K562 (cell line): Measurements from ENCODE around the gene OR7A10. TPM values are rescaled to one million over a fixed set of nuclear protein-coding genes. Genes with fewer than 3 reads are reported as not detected.

Experiments
- ATAC-seq: fragments of 200-7000 bp; cut with Tn5 transposase; 3 replicates; pipeline ENCODE4 v1.9.1; 2020; ENCODE audit warnings: moderate library complexity
- BruUV-seq: library from RNA; stranded (reverse); fragments of 400-500 nt; replicated peaks from 2 replicates; lab custom pipeline; 2021; lab: Mats Ljungman, UMichigan
- CTCF ChIA-PET: fragments of 300-600 bp; formaldehyde crosslinking; extraction: SDS; loops from one replicate; lab custom pipeline; 2021; ENCODE audit warnings: low intra/inter-chr PET ratio; lab: Yijun Ruan, JAX
- POLR2A ChIA-PET: fragments of 300-600, 350-650 bp; sonication (Branson Sonifier 250); formaldehyde crosslinking; extraction: SDS; loops from one replicate; lab custom pipeline; 2021; ENCODE audit warnings: antibody characterized with exemption, inconsistent platforms; lab: Yijun Ruan, JAX
- DNase-seq, 4 experiments: peaks; one replicate each; pipeline versions ENCODE4 v3.0.0 to v3.0.0-alpha.2; 2011 to 2018; ENCODE audit warnings: low spot score in 3 of 4, mixed read lengths in 3 of 4; ENCODE audit errors: extremely low read depth in 1 of 4
- FAIRE-seq: peaks from 2 replicates; lab custom pipeline; 2011; peaks lifted over from hg19 to GRCh38; lab: Jason Lieb, UNC
- H2AFZ ChIP-seq: 2 replicates; pipeline ENCODE4 v1.6.0; 2011; ENCODE audit warnings: low read depth, low read length, control low read depth, inconsistent platforms
- H3K27ac ChIP-seq: fragments of 200-600 bp; 3 replicates; pipeline ENCODE4 v1.8.0; 2011; ENCODE audit warnings: low read depth, mild to moderate bottlenecking, control low read depth, inconsistent platforms, low read length, moderate library complexity, mixed read lengths; ENCODE audit errors: extremely low read depth
- H3K27me3 ChIP-seq, 2 experiments: fragments of 300-600 bp in 1 of 2; 2 replicates in 1 of 2; 3 replicates in 1 of 2; pipeline versions ENCODE4 v1.6.0 to v1.8.0; 2011; ENCODE audit warnings: inconsistent platforms in 2 of 2, low read length in 2 of 2, mild to moderate bottlenecking in 1 of 2, mixed read lengths in 1 of 2, moderate library complexity in 1 of 2; ENCODE audit not compliant: control insufficient read depth in 2 of 2, insufficient read depth in 2 of 2
- H3K36me3 ChIP-seq: fragments of 300-600 bp; 3 replicates; pipeline ENCODE4 v1.8.0; 2011; ENCODE audit warnings: mild to moderate bottlenecking, low read length, inconsistent platforms; ENCODE audit not compliant: control insufficient read depth, insufficient read depth
- H3K4me1 ChIP-seq, 2 experiments: fragments of 200-600 bp in 1 of 2; replicated peaks in 1 of 2; 2 replicates in 1 of 2; 3 replicates in 1 of 2; pipeline versions ENCODE4 v1.5.1 to v1.8.0; 2011; ENCODE audit warnings: inconsistent platforms in 2 of 2, low read length in 2 of 2, mild to moderate bottlenecking in 1 of 2, mixed read lengths in 1 of 2, moderate library complexity in 1 of 2; ENCODE audit not compliant: control insufficient read depth in 2 of 2, insufficient read depth in 2 of 2
- H3K4me2 ChIP-seq: 2 replicates; pipeline ENCODE4 v1.6.1; 2011; ENCODE audit warnings: low read length, control low read depth, inconsistent platforms, mixed read lengths; ENCODE audit not compliant: insufficient read depth
- H3K4me3 ChIP-seq: fragments of 200-600 bp; sonication (generic), shearing (Covaris generic); 2 replicates; pipeline ENCODE4 v1.5.1; 2016; ENCODE audit warnings: control low read depth, inconsistent platforms
- H3K79me2 ChIP-seq: fragments of 200-600 bp; 3 replicates; pipeline ENCODE4 v1.8.0; 2011; ENCODE audit warnings: low read length, inconsistent platforms; ENCODE audit not compliant: control insufficient read depth, insufficient read depth
- H3K9ac ChIP-seq, 2 experiments: 2 replicates each; pipeline versions ENCODE4 v1.6.0 to v1.6.1; 2011; ENCODE audit warnings: low read depth in 2 of 2, low read length in 2 of 2, control low read depth in 1 of 2, inconsistent platforms in 1 of 2, mild to moderate bottlenecking in 1 of 2, mixed read lengths in 1 of 2; ENCODE audit not compliant: insufficient read depth in 1 of 2
- H3K9me1 ChIP-seq: one replicate; pipeline ENCODE4 v1.6.0; 2011; ENCODE audit warnings: inconsistent platforms, mild to moderate bottlenecking, low read length, moderate library complexity; ENCODE audit not compliant: control insufficient read depth, insufficient read depth
- H3K9me3 ChIP-seq: replicated peaks from 2 replicates; pipeline ENCODE4 v1.5.1; 2011; ENCODE audit warnings: low read depth, low read length, inconsistent platforms; ENCODE audit not compliant: control insufficient read depth, insufficient read depth
- H4K20me1 ChIP-seq: replicated peaks from 2 replicates; pipeline ENCODE4 v1.6.1; 2011; ENCODE audit warnings: low read length, inconsistent platforms, mixed read lengths; ENCODE audit not compliant: control insufficient read depth, insufficient read depth
- BHLHE40 ChIP-seq: IDR thresholded peaks from 2 replicates; pipeline ENCODE4 v1.6.1; 2011; ENCODE audit warnings: low read length, improper control_type of control experiment
- MTA3 ChIP-seq: fragments of 450-650 bp; formaldehyde crosslinking; IDR thresholded peaks from 2 replicates; pipeline ENCODE4 v1.6.1; 2017; ENCODE audit warnings: mild to moderate bottlenecking, borderline replicate concordance
- NR2F6 ChIP-seq: fragments of 450-650 bp; formaldehyde crosslinking; IDR thresholded peaks from 2 replicates; pipeline ENCODE4 v1.4.0; 2020; ENCODE audit warnings: mild to moderate bottlenecking
- TBL1XR1 ChIP-seq, 2 experiments: IDR thresholded peaks; 2 replicates each; pipeline ENCODE4 v1.6.1; 2012; ENCODE audit warnings: improper control_type of control experiment in 2 of 2, low read length in 2 of 2, mild to moderate bottlenecking in 1 of 2
- WGBS: fragments of 100-300 bp; shearing (Covaris generic); methylation state at CpG from one replicate; pipeline ENCODE4 v1.1.6; 2016; ENCODE audit warnings: low coverage, mixed read lengths; ENCODE audit not compliant: insufficient coverage; ENCODE audit errors: missing lambda C conversion rate; 5-methylcytosine and 5-hydroxymethylcytosine counted together
- in situ Hi-C: fragments of 300-500 bp; cut with MboI; formaldehyde crosslinking; loops from 4 replicates; pipeline ENCODE4 v1.15.0; 2018; ENCODE audit warnings: inconsistent platforms, mixed read lengths
- intact Hi-C: fragments of 100-400 bp; cut with micrococcal nuclease; formaldehyde crosslinking; loops from 2 replicates; pipeline ENCODE4 v1.14.2; 2022
- polyA plus RNA-seq, 8 experiments: library from polyadenylated mRNA; depleted of rRNA in 4 of 8; stranded (reverse) in 5 of 8; unstranded in 3 of 8; fragments of >200 nt; fragmentation: Nextera tagmentation in 2 of 8; fragmentation: Illumina TruSeq in 1 of 8; extraction: Ambion mirVana in 2 of 8; extraction: Trizol in 1 of 8; gene quantifications; 2 replicates each; pipeline versions ENCODE4 v1.2.1 to v1.2.3, GENCODE V29; 2011 to 2014; ENCODE audit warnings: inconsistent platforms in 1 of 8, missing spikeins in 1 of 8
- total RNA-seq, 7 experiments: library from RNA; depleted of rRNA in 6 of 7; stranded (reverse); fragments of >200 nt in 6 of 7; fragmentation: Illumina TruSeq in 2 of 7; extraction: Trizol in 2 of 7; gene quantifications; 2 replicates each; pipeline versions ENCODE4 v1.2.1 to v1.2.3, GENCODE V29; 2011 to 2021; ENCODE audit warnings: low replicate concordance in 1 of 7
- TF ChIP-seq, protein P1 (sequence below): sonication (generic); formaldehyde crosslinking; IDR thresholded peaks from 2 replicates; pipeline ENCODE4 v1.8.0; 2023; ENCODE audit warnings: mild to moderate bottlenecking, missing genetic modification reagents
- TF ChIP-seq, protein P2 (sequence below): fragments of 200-800 bp; sonication (Bioruptor generic); IDR thresholded peaks from 2 replicates; pipeline ENCODE4 v1.6.1; 2016; ENCODE audit warnings: missing genetic modification characterization, missing compliant biosample characterization
- TF ChIP-seq, protein P3 (sequence below): fragments of 250-450 bp; sonication (Bioruptor Pico); IDR thresholded peaks from 2 replicates; pipeline ENCODE4 v1.4.0; 2020

Gene OR7A10
- total and polyA plus RNA-seq, 9 of the 15 experiments (the other 6 are each of a cell fraction or from before 2014, with no cell fraction given) = not detected

DNA sequence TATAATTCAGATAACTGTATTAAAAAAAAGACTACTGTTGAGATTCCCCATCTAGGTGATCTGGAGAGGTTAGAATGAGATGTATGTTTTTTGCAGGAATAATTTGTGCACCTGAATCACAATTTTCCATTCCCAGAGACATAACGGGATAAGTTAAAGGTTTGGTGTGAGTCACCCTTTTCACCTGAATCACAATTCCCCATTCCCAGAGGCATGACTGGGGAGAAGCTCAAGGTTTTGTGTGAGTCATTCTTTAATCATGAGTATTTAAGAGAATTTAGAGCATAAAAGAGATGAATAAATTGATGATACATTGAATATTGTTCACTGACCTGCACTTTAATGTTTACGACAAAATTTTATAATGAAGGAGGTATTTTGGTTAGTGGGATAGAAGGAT, 22.7 kb downstream of the OR7A10 start:
- BruUV-seq = no TSS peak
- ChIA-PET CTCF (no interaction called here), POLR2A (interaction anchor here (0.6 kb wide), 1 partner anchor 9 kb away, joined by 3 read pairs; the partner anchor contains the start of genes OR7A5 and OR7C1)
- FAIRE-seq (no peak), DNase-seq (no peak), ATAC-seq (no peak)
- Histone ChIP-seq H3K27me3 (peaks cover 5 to 10% of the 10 kb centered on the region in 2 experiments; a peak in 2 of 5 replicates), H3K9me1 (no peaks in the 10 kb centered on the region), H3K4me3 (no peak overlapping the region), H2AFZ (no peak overlapping the region), H3K9ac (no peak overlapping the region), H3K4me1 (peaks cover 0 to 3% of the 10 kb centered on the region in 2 experiments; a peak in 3 of 5 replicates), H4K20me1 (no peaks in the 10 kb centered on the region), H3K79me2 (no peaks in the 10 kb centered on the region), H3K9me3 (0 out of 2 replicates have a peak, but pooled peaks cover 2% of the 10 kb centered on the region), H3K27ac (no peak overlapping the region), H3K4me2 (no peak overlapping the region), H3K36me3 (no peaks in the 10 kb centered on the region)
- in situ Hi-C loops = no loop called here
- WGBS = 0% methylated on average over 2 of the region's 2 CpGs
- intact Hi-C loops = no loop called here
- TF ChIP-seq TBL1XR1 (IDR thresholded peaks at IDR 0.05; ENCODE audit: low read length in 2 of 2) (no peak), NR2F6 (CRISPR knock-in tag) (no peak), MTA3 (no peak), BHLHE40 (no peak)
- TF ChIP-seq, protein P1, sequence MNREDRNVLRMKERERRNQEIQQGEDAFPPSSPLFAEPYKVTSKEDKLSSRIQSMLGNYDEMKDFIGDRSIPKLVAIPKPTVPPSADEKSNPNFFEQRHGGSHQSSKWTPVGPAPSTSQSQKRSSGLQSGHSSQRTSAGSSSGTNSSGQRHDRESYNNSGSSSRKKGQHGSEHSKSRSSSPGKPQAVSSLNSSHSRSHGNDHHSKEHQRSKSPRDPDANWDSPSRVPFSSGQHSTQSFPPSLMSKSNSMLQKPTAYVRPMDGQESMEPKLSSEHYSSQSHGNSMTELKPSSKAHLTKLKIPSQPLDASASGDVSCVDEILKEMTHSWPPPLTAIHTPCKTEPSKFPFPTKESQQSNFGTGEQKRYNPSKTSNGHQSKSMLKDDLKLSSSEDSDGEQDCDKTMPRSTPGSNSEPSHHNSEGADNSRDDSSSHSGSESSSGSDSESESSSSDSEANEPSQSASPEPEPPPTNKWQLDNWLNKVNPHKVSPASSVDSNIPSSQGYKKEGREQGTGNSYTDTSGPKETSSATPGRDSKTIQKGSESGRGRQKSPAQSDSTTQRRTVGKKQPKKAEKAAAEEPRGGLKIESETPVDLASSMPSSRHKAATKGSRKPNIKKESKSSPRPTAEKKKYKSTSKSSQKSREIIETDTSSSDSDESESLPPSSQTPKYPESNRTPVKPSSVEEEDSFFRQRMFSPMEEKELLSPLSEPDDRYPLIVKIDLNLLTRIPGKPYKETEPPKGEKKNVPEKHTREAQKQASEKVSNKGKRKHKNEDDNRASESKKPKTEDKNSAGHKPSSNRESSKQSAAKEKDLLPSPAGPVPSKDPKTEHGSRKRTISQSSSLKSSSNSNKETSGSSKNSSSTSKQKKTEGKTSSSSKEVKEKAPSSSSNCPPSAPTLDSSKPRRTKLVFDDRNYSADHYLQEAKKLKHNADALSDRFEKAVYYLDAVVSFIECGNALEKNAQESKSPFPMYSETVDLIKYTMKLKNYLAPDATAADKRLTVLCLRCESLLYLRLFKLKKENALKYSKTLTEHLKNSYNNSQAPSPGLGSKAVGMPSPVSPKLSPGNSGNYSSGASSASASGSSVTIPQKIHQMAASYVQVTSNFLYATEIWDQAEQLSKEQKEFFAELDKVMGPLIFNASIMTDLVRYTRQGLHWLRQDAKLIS (CRISPR knock-in tag) = no peak
- TF ChIP-seq, protein P2, sequence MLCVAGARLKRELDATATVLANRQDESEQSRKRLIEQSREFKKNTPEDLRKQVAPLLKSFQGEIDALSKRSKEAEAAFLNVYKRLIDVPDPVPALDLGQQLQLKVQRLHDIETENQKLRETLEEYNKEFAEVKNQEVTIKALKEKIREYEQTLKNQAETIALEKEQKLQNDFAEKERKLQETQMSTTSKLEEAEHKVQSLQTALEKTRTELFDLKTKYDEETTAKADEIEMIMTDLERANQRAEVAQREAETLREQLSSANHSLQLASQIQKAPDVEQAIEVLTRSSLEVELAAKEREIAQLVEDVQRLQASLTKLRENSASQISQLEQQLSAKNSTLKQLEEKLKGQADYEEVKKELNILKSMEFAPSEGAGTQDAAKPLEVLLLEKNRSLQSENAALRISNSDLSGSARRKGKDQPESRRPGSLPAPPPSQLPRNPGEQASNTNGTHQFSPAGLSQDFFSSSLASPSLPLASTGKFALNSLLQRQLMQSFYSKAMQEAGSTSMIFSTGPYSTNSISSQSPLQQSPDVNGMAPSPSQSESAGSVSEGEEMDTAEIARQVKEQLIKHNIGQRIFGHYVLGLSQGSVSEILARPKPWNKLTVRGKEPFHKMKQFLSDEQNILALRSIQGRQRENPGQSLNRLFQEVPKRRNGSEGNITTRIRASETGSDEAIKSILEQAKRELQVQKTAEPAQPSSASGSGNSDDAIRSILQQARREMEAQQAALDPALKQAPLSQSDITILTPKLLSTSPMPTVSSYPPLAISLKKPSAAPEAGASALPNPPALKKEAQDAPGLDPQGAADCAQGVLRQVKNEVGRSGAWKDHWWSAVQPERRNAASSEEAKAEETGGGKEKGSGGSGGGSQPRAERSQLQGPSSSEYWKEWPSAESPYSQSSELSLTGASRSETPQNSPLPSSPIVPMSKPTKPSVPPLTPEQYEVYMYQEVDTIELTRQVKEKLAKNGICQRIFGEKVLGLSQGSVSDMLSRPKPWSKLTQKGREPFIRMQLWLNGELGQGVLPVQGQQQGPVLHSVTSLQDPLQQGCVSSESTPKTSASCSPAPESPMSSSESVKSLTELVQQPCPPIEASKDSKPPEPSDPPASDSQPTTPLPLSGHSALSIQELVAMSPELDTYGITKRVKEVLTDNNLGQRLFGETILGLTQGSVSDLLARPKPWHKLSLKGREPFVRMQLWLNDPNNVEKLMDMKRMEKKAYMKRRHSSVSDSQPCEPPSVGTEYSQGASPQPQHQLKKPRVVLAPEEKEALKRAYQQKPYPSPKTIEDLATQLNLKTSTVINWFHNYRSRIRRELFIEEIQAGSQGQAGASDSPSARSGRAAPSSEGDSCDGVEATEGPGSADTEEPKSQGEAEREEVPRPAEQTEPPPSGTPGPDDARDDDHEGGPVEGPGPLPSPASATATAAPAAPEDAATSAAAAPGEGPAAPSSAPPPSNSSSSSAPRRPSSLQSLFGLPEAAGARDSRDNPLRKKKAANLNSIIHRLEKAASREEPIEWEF (CRISPR knock-in tag) = no peak
- TF ChIP-seq, protein P3, sequence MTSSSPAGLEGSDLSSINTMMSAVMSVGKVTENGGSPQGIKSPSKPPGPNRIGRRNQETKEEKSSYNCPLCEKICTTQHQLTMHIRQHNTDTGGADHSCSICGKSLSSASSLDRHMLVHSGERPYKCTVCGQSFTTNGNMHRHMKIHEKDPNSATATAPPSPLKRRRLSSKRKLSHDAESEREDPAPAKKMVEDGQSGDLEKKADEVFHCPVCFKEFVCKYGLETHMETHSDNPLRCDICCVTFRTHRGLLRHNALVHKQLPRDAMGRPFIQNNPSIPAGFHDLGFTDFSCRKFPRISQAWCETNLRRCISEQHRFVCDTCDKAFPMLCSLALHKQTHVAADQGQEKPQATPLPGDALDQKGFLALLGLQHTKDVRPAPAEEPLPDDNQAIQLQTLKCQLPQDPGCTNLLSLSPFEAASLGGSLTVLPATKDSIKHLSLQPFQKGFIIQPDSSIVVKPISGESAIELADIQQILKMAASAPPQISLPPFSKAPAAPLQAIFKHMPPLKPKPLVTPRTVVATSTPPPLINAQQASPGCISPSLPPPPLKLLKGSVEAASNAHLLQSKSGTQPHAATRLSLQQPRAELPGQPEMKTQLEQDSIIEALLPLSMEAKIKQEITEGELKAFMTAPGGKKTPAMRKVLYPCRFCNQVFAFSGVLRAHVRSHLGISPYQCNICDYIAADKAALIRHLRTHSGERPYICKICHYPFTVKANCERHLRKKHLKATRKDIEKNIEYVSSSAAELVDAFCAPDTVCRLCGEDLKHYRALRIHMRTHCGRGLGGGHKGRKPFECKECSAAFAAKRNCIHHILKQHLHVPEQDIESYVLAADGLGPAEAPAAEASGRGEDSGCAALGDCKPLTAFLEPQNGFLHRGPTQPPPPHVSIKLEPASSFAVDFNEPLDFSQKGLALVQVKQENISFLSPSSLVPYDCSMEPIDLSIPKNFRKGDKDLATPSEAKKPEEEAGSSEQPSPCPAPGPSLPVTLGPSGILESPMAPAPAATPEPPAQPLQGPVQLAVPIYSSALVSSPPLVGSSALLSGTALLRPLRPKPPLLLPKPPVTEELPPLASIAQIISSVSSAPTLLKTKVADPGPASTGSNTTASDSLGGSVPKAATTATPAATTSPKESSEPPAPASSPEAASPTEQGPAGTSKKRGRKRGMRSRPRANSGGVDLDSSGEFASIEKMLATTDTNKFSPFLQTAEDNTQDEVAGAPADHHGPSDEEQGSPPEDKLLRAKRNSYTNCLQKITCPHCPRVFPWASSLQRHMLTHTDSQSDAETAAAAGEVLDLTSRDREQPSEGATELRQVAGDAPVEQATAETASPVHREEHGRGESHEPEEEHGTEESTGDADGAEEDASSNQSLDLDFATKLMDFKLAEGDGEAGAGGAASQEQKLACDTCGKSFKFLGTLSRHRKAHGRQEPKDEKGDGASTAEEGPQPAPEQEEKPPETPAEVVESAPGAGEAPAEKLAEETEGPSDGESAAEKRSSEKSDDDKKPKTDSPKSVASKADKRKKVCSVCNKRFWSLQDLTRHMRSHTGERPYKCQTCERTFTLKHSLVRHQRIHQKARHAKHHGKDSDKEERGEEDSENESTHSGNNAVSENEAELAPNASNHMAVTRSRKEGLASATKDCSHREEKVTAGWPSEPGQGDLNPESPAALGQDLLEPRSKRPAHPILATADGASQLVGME (CRISPR knock-in tag) = no peak
